Fibroblast of lung (primary cell): ENCODE data around the gene SMYD1. TPM values are rescaled to one million over a fixed set of nuclear protein-coding genes. Genes with fewer than 3 reads are reported as not detected.

Experiments
- DNase-seq, 2 donors: peaks; one replicate each; pipeline versions ENCODE4 v3.0.0 to v3.0.0-alpha.2; 2010; ENCODE audit warnings: low read depth in 2 of 2
- H2AFZ ChIP-seq: 2 replicates; pipeline ENCODE4 v1.5.1; 2012; ENCODE audit warnings: low read length, control low read depth, inconsistent platforms
- H3K27ac ChIP-seq: 2 replicates; pipeline ENCODE4 v1.5.1; 2011; ENCODE audit warnings: low read length, control low read depth; ENCODE audit not compliant: insufficient read depth
- H3K27me3 ChIP-seq: 2 replicates; pipeline ENCODE4 v1.5.1; 2011; ENCODE audit warnings: mild to moderate bottlenecking, low read length; ENCODE audit not compliant: control insufficient read depth, insufficient read depth
- H3K36me3 ChIP-seq: 2 replicates; pipeline ENCODE4 v1.5.1; 2011; ENCODE audit warnings: low read length; ENCODE audit not compliant: control insufficient read depth, insufficient read depth
- H3K4me1 ChIP-seq: 2 replicates; pipeline ENCODE4 v1.5.1; 2011; ENCODE audit warnings: low read length; ENCODE audit not compliant: control insufficient read depth, insufficient read depth; ENCODE audit errors: extremely low read depth
- H3K4me2 ChIP-seq: 2 replicates; pipeline ENCODE4 v1.5.1; 2011; ENCODE audit warnings: low read length, control low read depth; ENCODE audit not compliant: insufficient read depth; ENCODE audit errors: extremely low read depth
- H3K4me3 ChIP-seq, 4 experiments: fragments of 200-600 bp in 1 of 4; sonication (generic) in 1 of 4; replicated peaks in 1 of 4; 2 replicates each; pipeline ENCODE4 v1.5.1; 2011 to 2016; ENCODE audit warnings: low read length in 4 of 4, low read depth in 3 of 4, mild to moderate bottlenecking in 3 of 4, control low read depth in 2 of 4, inconsistent platforms in 1 of 4, mixed read lengths in 1 of 4; ENCODE audit not compliant: insufficient read depth in 1 of 4; ENCODE audit errors: control extremely low read depth in 1 of 4
- H3K79me2 ChIP-seq: 2 replicates; pipeline ENCODE4 v1.5.1; 2012; ENCODE audit warnings: mild to moderate bottlenecking, low read length, inconsistent platforms; ENCODE audit not compliant: control insufficient read depth, insufficient read depth
- H3K9ac ChIP-seq: 2 replicates; pipeline ENCODE4 v1.5.1; 2011; ENCODE audit warnings: mild to moderate bottlenecking, low read length, control low read depth; ENCODE audit not compliant: insufficient read depth
- H3K9me3 ChIP-seq: 2 replicates; pipeline ENCODE4 v1.5.1; 2012; ENCODE audit warnings: low read depth, low read length; ENCODE audit not compliant: control insufficient read depth, insufficient read depth
- H4K20me1 ChIP-seq: 2 replicates; pipeline ENCODE4 v1.5.1; 2011; ENCODE audit warnings: low read length; ENCODE audit not compliant: control insufficient read depth, insufficient read depth; ENCODE audit errors: extremely low read depth
- CTCF ChIP-seq, 2 donors: IDR thresholded peaks in 1 of 2; conservative IDR thresholded peaks in 1 of 2; 1 replicate in 1 of 2; 2 replicates in 1 of 2; pipeline ENCODE4 v1.5.1; 2011 to 2012; ENCODE audit warnings: low read length in 2 of 2, control low read depth in 1 of 2, inconsistent platforms in 1 of 2, low read depth in 1 of 2, mild to moderate bottlenecking in 1 of 2
- EZH2 ChIP-seq: IDR thresholded peaks from 2 replicates; pipeline ENCODE4 v1.5.1; 2012; ENCODE audit warnings: low read length, control low read depth, mild to moderate bottlenecking; ENCODE audit errors: missing control alignments
- polyA plus RNA-seq, 2 donors: library from polyadenylated mRNA; depleted of rRNA in 1 of 2; stranded (reverse) in 1 of 2; unstranded in 1 of 2; fragments of >200 nt; gene quantifications; 2 replicates each; pipeline ENCODE4 v1.2.1, GENCODE V29; 2011 to 2012; ENCODE audit warnings: missing spikeins in 1 of 2
- total RNA-seq: library from RNA; depleted of rRNA; stranded (reverse); fragments of >200 nt; gene quantifications from 2 replicates; pipeline ENCODE4 v1.2.1, GENCODE V29; 2014

SMYD1 gene
- total and polyA plus RNA-seq, 2 donors (not counting 1 experiment from before 2014, with no cell fraction given) = not detected

- H3K9ac ChIP-seq = no peak overlapping the region
- DNase-seq = no peak
- TF ChIP-seq EZH2 (no peak), CTCF (conservative IDR thresholded peaks at IDR 0.05 in 1 of 2, IDR thresholded peaks at IDR 0.05 in 1 of 2; ENCODE audit: low read depth in 1 of 2, low read length in 2 of 2) (no peak)
- H3K4me2 ChIP-seq = no peak overlapping the region
- H3K27me3 ChIP-seq = no peaks in the 10 kb centered on the region
- no peak overlapping the region for H3K4me3 ChIP-seq
- no peaks in the 10 kb centered on the region for H3K9me3 ChIP-seq
- H2AFZ ChIP-seq = no peak overlapping the region
- no peaks in the 10 kb centered on the region for H3K36me3 ChIP-seq
- no peaks in the 10 kb centered on the region for H4K20me1 ChIP-seq
- H3K27ac ChIP-seq = no peak overlapping the region
- H3K79me2 ChIP-seq = no peaks in the 10 kb centered on the region
- no peaks in the 10 kb centered on the region for H3K4me1 ChIP-seq
Observed at GRCh38 chr2:88019985-88020384, 47.6 kb upstream of the SMYD1 start.

GRCh38 chr2:88022669-88022921 is 45.0 kb upstream of the SMYD1 start:
- TF ChIP-seq EZH2 (no peak), CTCF (conservative IDR thresholded peaks at IDR 0.05 in 1 of 2, IDR thresholded peaks at IDR 0.05 in 1 of 2; ENCODE audit: low read depth in 1 of 2, low read length in 2 of 2) (no peak)
- no peaks in the 10 kb centered on the region for H3K79me2 ChIP-seq
- no peaks in the 10 kb centered on the region for H3K27me3 ChIP-seq
- no peaks in the 10 kb centered on the region for H3K4me1 ChIP-seq
- H3K27ac ChIP-seq = no peak overlapping the region
- H3K9ac ChIP-seq = no peak overlapping the region
- DNase-seq = no peak
- no peak overlapping the region for H3K4me3 ChIP-seq
- H3K4me2 ChIP-seq = no peak overlapping the region
- no peak overlapping the region for H2AFZ ChIP-seq
- peaks cover 2% of the 10 kb centered on the region for H3K36me3 ChIP-seq
- H3K9me3 ChIP-seq = no peaks in the 10 kb centered on the region
- no peaks in the 10 kb centered on the region for H4K20me1 ChIP-seq

- Histone ChIP-seq H2AFZ (no peak overlapping the region), H3K4me1 (no peaks in the 10 kb centered on the region), H3K9me3 (no peaks in the 10 kb centered on the region), H3K27ac (no peak overlapping the region), H3K36me3 (peaks cover 7% of the 10 kb centered on the region), H3K4me2 (no peak overlapping the region), H3K27me3 (no peaks in the 10 kb centered on the region), H3K9ac (no peak overlapping the region), H3K79me2 (no peaks in the 10 kb centered on the region), H4K20me1 (no peaks in the 10 kb centered on the region), H3K4me3 (no peak overlapping the region)
- TF ChIP-seq EZH2 (no peak), CTCF (conservative IDR thresholded peaks at IDR 0.05 in 1 of 2, IDR thresholded peaks at IDR 0.05 in 1 of 2; ENCODE audit: low read depth in 1 of 2, low read length in 2 of 2) (no peak)
- DNase-seq = no peak
Observed at GRCh38 chr2:88024509-88024908, 43.1 kb upstream of the SMYD1 start.
